HepG2 (cell line): ENCODE data around the gene VEGFB. TPM values are rescaled to one million over a fixed set of nuclear protein-coding genes. Genes with fewer than 3 reads are reported as not detected.
A peak's percentile ranks its signal among the peaks of the same experiment; 100 is the strongest.

ENCODE experiments used
- ATAC-seq: fragments of 200-7000 bp; cut with Tn5 transposase; 3 replicates; pipeline ENCODE4 v1.9.1; 2020; ENCODE audit warnings: mild to moderate bottlenecking, moderate library complexity
- BruUV-seq: library from RNA; stranded (reverse); fragments of 400-500 nt; replicated peaks from 2 replicates; lab custom pipeline; 2021; lab: Mats Ljungman, UMichigan
- CTCF ChIA-PET: fragments of 300-600 bp; formaldehyde crosslinking; extraction: SDS; loops from one replicate; lab custom pipeline; 2021; ENCODE audit warnings: low total read pairs, inconsistent platforms, low intra/inter-chr PET ratio; lab: Yijun Ruan, JAX
- POLR2A ChIA-PET: fragments of 350-600 bp; sonication (Branson Sonifier 250); formaldehyde crosslinking; loops from one replicate; lab custom pipeline; 2020; ENCODE audit warnings: antibody characterized with exemption, inconsistent platforms; lab: Yijun Ruan, JAX
- DNase-seq: peaks from one replicate; pipeline ENCODE4 v3.0.0-alpha.2; 2015; ENCODE audit warnings: low spot score
- FAIRE-seq: peaks from 3 replicates; lab custom pipeline; 2011; peaks lifted over from hg19 to GRCh38; lab: Jason Lieb, UNC
- H2AFZ ChIP-seq: one replicate; pipeline ENCODE4 v1.6.1; 2011; ENCODE audit warnings: low read length, inconsistent platforms
- H3K27ac ChIP-seq: fragments of 300-600 bp; 3 replicates; pipeline ENCODE4 v1.8.0; 2011; ENCODE audit warnings: mixed run types, mild to moderate bottlenecking, mixed read lengths, low read length, inconsistent platforms; ENCODE audit not compliant: insufficient read depth; ENCODE audit errors: extremely low read length
- H3K27me3 ChIP-seq, 2 experiments: fragments of 200-600 bp in 1 of 2; 2 replicates in 1 of 2; 3 replicates in 1 of 2; pipeline versions ENCODE4 v1.6.0 to v1.8.0; 2011; ENCODE audit warnings: low read length in 2 of 2, mild to moderate bottlenecking in 2 of 2, moderate library complexity in 2 of 2, inconsistent platforms in 1 of 2; ENCODE audit not compliant: insufficient read depth in 2 of 2, control insufficient read depth in 1 of 2
- H3K36me3 ChIP-seq, 2 experiments: fragments of 200-600 bp in 1 of 2; replicated peaks in 1 of 2; 2 replicates in 1 of 2; 3 replicates in 1 of 2; pipeline versions ENCODE4 v1.5.1 to v1.8.0; 2011; ENCODE audit warnings: low read length in 2 of 2, inconsistent platforms in 1 of 2; ENCODE audit not compliant: insufficient read depth in 2 of 2, control insufficient read depth in 1 of 2
- H3K4me1 ChIP-seq: 2 replicates; pipeline ENCODE4 v1.5.1; 2012; ENCODE audit warnings: low read length, inconsistent platforms; ENCODE audit not compliant: insufficient read depth
- H3K4me2 ChIP-seq: 2 replicates; pipeline ENCODE4 v1.6.0; 2011; ENCODE audit warnings: low read depth, low read length, inconsistent platforms
- H3K4me3 ChIP-seq, 3 experiments: fragments of 200-600 bp in 1 of 3; sonication (generic), shearing (Covaris generic) in 1 of 3; replicated peaks in 1 of 3; 2 replicates each; pipeline ENCODE4 v1.5.1; 2011 to 2016; ENCODE audit warnings: low read length in 3 of 3, inconsistent platforms in 2 of 3, low read depth in 2 of 3, mild to moderate bottlenecking in 2 of 3, control low read depth in 1 of 3, mixed read lengths in 1 of 3; ENCODE audit not compliant: insufficient read depth in 1 of 3
- H3K79me2 ChIP-seq: one replicate; pipeline ENCODE4 v1.6.1; 2011; ENCODE audit warnings: low read length, inconsistent platforms; ENCODE audit not compliant: insufficient read depth
- H3K9ac ChIP-seq: 2 replicates; pipeline ENCODE4 v1.6.0; 2011; ENCODE audit warnings: mild to moderate bottlenecking, low read depth, low read length, inconsistent platforms; ENCODE audit not compliant: insufficient read depth
- H3K9me3 ChIP-seq: 2 replicates; pipeline ENCODE4 v1.5.1; 2012; ENCODE audit warnings: mild to moderate bottlenecking, low read length
- H4K20me1 ChIP-seq: 2 replicates; pipeline ENCODE4 v1.6.0; 2011; ENCODE audit warnings: inconsistent platforms, mild to moderate bottlenecking, low read length, moderate library complexity; ENCODE audit not compliant: insufficient read depth
- BATF2 ChIP-seq: sonication (generic); formaldehyde crosslinking; IDR thresholded peaks from 2 replicates; pipeline ENCODE4 v1.8.0; 2022; ENCODE audit warnings: mild to moderate bottlenecking, missing genetic modification reagents, moderate library complexity
- KLF13 ChIP-seq: sonication (generic); formaldehyde crosslinking; IDR thresholded peaks from 2 replicates; pipeline ENCODE4 v1.4.0; 2020; ENCODE audit warnings: mild to moderate bottlenecking, missing genetic modification reagents
- NKX3-1 ChIP-seq: sonication (generic); formaldehyde crosslinking; IDR thresholded peaks from 2 replicates; pipeline ENCODE4 v1.5.0; 2020; ENCODE audit warnings: missing genetic modification reagents
- RBFOX2 ChIP-seq: fragments of 200-400 bp; formaldehyde crosslinking; IDR thresholded peaks from 2 replicates; pipeline ENCODE4 v1.6.1; 2017; ENCODE audit warnings: low read depth, mild to moderate bottlenecking, low read length
- SETDB1 ChIP-seq: sonication (generic); formaldehyde crosslinking; IDR thresholded peaks from 2 replicates; pipeline ENCODE4 v1.5.1; 2020; ENCODE audit warnings: missing genetic modification reagents, mild to moderate bottlenecking, borderline replicate concordance
- WGBS: methylation state at CpG from one replicate; pipeline ENCODE4 v1.1.6; 2017; ENCODE audit warnings: low lambda C conversion rate; 5-methylcytosine and 5-hydroxymethylcytosine counted together
- in situ Hi-C: cut with HindIII; loops from 2 replicates; pipeline ENCODE4 v1.10.0; 2017; ENCODE audit warnings: low pct_unique_long_range_greater_than_20kb; ENCODE audit not compliant: extremely low pct_ligation_motif_present
- intact Hi-C: fragments of 100-400 bp; cut with micrococcal nuclease; formaldehyde crosslinking; loops from one replicate; pipeline ENCODE4 v1.10.0; 2022; ENCODE audit not compliant: unreplicated experiment
- polyA plus RNA-seq, 8 experiments: library from polyadenylated mRNA; depleted of rRNA in 3 of 8; stranded (reverse) in 7 of 8; unstranded in 1 of 8; fragments of >200 nt; fragmentation: Illumina TruSeq in 4 of 8; extraction: Trizol in 4 of 8; gene quantifications; 2 replicates each; pipeline versions ENCODE4 v1.2.1 to v1.2.3, GENCODE V29; 2011 to 2016; ENCODE audit warnings: low read depth in 4 of 8, missing spikeins in 1 of 8, mixed read lengths in 1 of 8; ENCODE audit not compliant: insufficient read depth in 1 of 8
- total RNA-seq, 5 experiments: library from RNA; depleted of rRNA; stranded (reverse); fragments of >200 nt; fragmentation: Illumina TruSeq; extraction: Trizol; gene quantifications; 2 replicates each; pipeline ENCODE4 v1.2.3, GENCODE V29; 2016; ENCODE audit warnings: low read depth in 1 of 5
- TF ChIP-seq, protein P1 (sequence below): sonication (generic); formaldehyde crosslinking; IDR thresholded peaks from 2 replicates; pipeline ENCODE4 v1.5.0; 2020; ENCODE audit warnings: missing genetic modification reagents

VEGFB gene
- total and polyA plus RNA-seq, 2 of the 13 experiments (the other 11 are each of a cell fraction or from before 2014, with no cell fraction given), result 9.0 to 11.3 TPM

- TF ChIP-seq NKX3-1 (CRISPR knock-in tag), result no peak
- TF ChIP-seq, protein P1, sequence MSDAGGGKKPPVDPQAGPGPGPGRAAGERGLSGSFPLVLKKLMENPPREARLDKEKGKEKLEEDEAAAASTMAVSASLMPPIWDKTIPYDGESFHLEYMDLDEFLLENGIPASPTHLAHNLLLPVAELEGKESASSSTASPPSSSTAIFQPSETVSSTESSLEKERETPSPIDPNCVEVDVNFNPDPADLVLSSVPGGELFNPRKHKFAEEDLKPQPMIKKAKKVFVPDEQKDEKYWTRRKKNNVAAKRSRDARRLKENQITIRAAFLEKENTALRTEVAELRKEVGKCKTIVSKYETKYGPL (CRISPR knock-in tag), result no peak
- TF ChIP-seq KLF13 (CRISPR knock-in tag), result no peak; the same call in 1 of the 2 replicates
- TF ChIP-seq SETDB1 (CRISPR knock-in tag), result no peak
These were observed 7.8 kb upstream of the VEGFB start (continued) for GRCh38 chr11:64226507-64227051.

DNA sequence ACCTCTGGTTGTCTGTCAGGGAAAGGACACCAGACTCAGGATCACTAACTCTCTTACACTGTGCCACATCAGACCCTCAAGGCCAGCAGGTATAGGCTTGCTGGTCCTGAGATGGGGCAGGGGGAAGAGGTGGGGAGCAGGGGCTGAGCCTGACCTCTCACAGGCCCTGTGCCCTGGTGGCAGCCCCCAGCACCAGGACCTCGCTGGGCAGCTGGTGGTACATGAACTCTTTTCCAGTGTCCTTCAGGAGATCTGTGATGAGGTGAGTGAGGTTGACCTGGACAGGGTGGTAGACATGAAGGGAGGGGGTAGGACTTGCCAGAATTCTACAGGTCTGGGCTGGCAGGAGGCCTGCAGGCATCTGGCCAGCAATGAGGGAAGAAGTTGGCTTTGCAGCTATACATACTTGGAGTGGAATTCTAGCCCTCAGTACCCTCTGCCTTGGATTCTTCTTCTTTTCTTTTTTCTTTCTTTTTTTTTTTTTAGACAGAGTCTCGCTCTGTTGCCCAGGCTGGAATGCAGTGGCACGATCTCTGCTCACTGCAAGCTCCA is 6.9 kb upstream of the VEGFB start:
- DNase-seq (no peak), ATAC-seq (no peak), FAIRE-seq (no peak)
- POLR2A ChIA-PET, result interaction anchor here (0.8 to 3.3 kb wide), 7 partner anchors 10 to 78 kb away, joined by 3 to 27 read pairs (median 18); partner anchors contain the start of genes ESRRA, PPP1R14B and STIP1
- H4K20me1 ChIP-seq, result no peaks in the 10 kb centered on the region
- 84% methylated on average over 3 of the region's 3 CpGs for WGBS
- H3K36me3 ChIP-seq, result peaks cover 0 to 3% of the 10 kb centered on the region in 2 experiments; a peak in 2 of 5 replicates
- no peak overlapping the region for H3K27ac ChIP-seq
- H3K27me3 ChIP-seq, result no peaks in the 10 kb centered on the region
- H2AFZ ChIP-seq, result no peak overlapping the region
- intact Hi-C loops (no loop called here), in situ Hi-C loops (no loop called here)
- peak overlapping the region; percentile 96 for H3K4me2 ChIP-seq
- peak overlapping the region; percentile 77 for H3K9ac ChIP-seq
- H3K9me3 ChIP-seq, result no peaks in the 10 kb centered on the region
- H3K79me2 ChIP-seq, result no peaks in the 10 kb centered on the region
- peak overlapping the region; percentile 78 to 96 (median 82) for H3K4me3 ChIP-seq
- peaks cover 49% of the 10 kb centered on the region for H3K4me1 ChIP-seq
- BruUV-seq, result no TSS peak
- TF ChIP-seq BATF2 (CRISPR knock-in tag) (peak; percentile 6; the same call in 1 of the 2 replicates), RBFOX2 (no peak)
- TF ChIP-seq, all 625 proteins: peak for 1
- CTCF ChIA-PET, result no interaction called here
